Embryonic facial prominence (tissue), 1 donor: Measurements from ENCODE around the gene SLC2A8.

Experiments
- DNase-seq: peaks from one replicate; pipeline ENCODE4 v3.0.0-alpha.2; 2016; ENCODE audit errors: extremely low spot score

Gene SLC2A8

GRCh38 chr9:127380479-127380878 is 16.5 kb upstream of the SLC2A8 start:
- DNase-seq, result no peak

GRCh38 chr9:127382541-127382940 is 14.4 kb upstream of the SLC2A8 start:
- no peak for DNase-seq

GRCh38 chr9:127384016-127384730 is 12.8 kb upstream of the SLC2A8 start:
- no peak for DNase-seq

- no peak for DNase-seq
These were observed 12.1 kb upstream of the SLC2A8 start for GRCh38 chr9:127384901-127385300.

GRCh38 chr9:127386249-127386648 is 10.7 kb upstream of the SLC2A8 start:
- DNase-seq, result no peak

- no peak for DNase-seq
These were observed 10.0 kb upstream of the SLC2A8 start for GRCh38 chr9:127386981-127387380.

GRCh38 chr9:127388037-127388855 is 8.7 kb upstream of the SLC2A8 start:
- DNase-seq, result peak; percentile 69

GRCh38 chr9:127388856-127389238 is 8.1 kb upstream of the SLC2A8 start:
- no peak for DNase-seq

- no peak for DNase-seq
These were observed 7.4 kb upstream of the SLC2A8 start for GRCh38 chr9:127389381-127390247.

GRCh38 chr9:127390248-127390545 is 6.8 kb upstream of the SLC2A8 start:
- DNase-seq, result no peak

GRCh38 chr9:127390563-127390962 is 6.4 kb upstream of the SLC2A8 start:
- DNase-seq, result no peak

- no peak for DNase-seq
These were observed 4.8 kb upstream of the SLC2A8 start for GRCh38 chr9:127392166-127392565.

GRCh38 chr9:127392976-127393375 is 4.0 kb upstream of the SLC2A8 start:
- DNase-seq, result no peak

- no peak for DNase-seq
These were observed 3.3 kb upstream of the SLC2A8 start for GRCh38 chr9:127393645-127394044.

- DNase-seq, result no peak
These were observed 1.3 kb upstream of the SLC2A8 start for GRCh38 chr9:127395497-127396252.

- no peak for DNase-seq
These were observed 639 bp upstream of the SLC2A8 start for GRCh38 chr9:127396253-127396807.

GRCh38 chr9:127397646-127398274 is 791 bp downstream of the SLC2A8 start:
- no peak for DNase-seq

GRCh38 chr9:127398275-127398647 is 1.3 kb downstream of the SLC2A8 start:
- no peak for DNase-seq

- DNase-seq, result no peak
These were observed 1.9 kb downstream of the SLC2A8 start for GRCh38 chr9:127398715-127399400.

- DNase-seq, result no peak
These were observed 2.8 kb downstream of the SLC2A8 start for GRCh38 chr9:127399736-127400269.
